HCT116 (cell line): Measurements from ENCODE around the gene CYP4A22.

Source experiments
- CEBPB ChIP-seq: IDR thresholded peaks from 2 replicates; pipeline ENCODE4 v1.6.1; 2012; ENCODE audit warnings: low read depth
- EGR1 ChIP-seq: IDR thresholded peaks from 2 replicates; pipeline ENCODE4 v1.6.1; 2012; ENCODE audit warnings: low read depth
- EZH2 ChIP-seq: fragments of 200-600 bp; sonication (generic); IDR thresholded peaks from 2 replicates; pipeline ENCODE4 v1.6.1; 2017; ENCODE audit warnings: antibody characterized with exemption, mixed run types
- JUND ChIP-seq: IDR thresholded peaks from 2 replicates; pipeline ENCODE4 v1.6.1; 2012
- POLR2A ChIP-seq: IDR thresholded peaks from 2 replicates; pipeline ENCODE4 v1.7.0; 2011; ENCODE audit warnings: borderline replicate concordance; ENCODE audit not compliant: insufficient read depth, insufficient read length; ENCODE audit errors: extremely low read depth
- POLR2AphosphoS5 ChIP-seq: IDR thresholded peaks from 2 replicates; pipeline ENCODE4 v1.6.1; 2011; ENCODE audit warnings: mild to moderate bottlenecking, low read depth, low read length, moderate library complexity
- RAD21 ChIP-seq: IDR thresholded peaks from 2 replicates; pipeline ENCODE4 v1.6.1; 2012; ENCODE audit warnings: low read depth, mild to moderate bottlenecking
- SP1 ChIP-seq: IDR thresholded peaks from 2 replicates; pipeline ENCODE4 v1.6.1; 2012; ENCODE audit warnings: low read depth
- YY1 ChIP-seq: IDR thresholded peaks from 2 replicates; pipeline ENCODE4 v1.6.1; 2011; ENCODE audit warnings: low read length, low read depth, moderate library complexity, mild to moderate bottlenecking; ENCODE audit not compliant: insufficient replicate concordance; ENCODE audit errors: extremely low read depth
- ZNF274 ChIP-seq: fragments of 200-500 bp; sonication (Bioruptor generic); IDR thresholded peaks from 2 replicates; pipeline ENCODE4 v1.6.1; 2014; ENCODE audit warnings: mild to moderate bottlenecking, low read depth, low read length, inconsistent platforms
- TF ChIP-seq, protein P1 (sequence below), 3 experiments: fragments of 200-600 bp in 1 of 3; sonication (generic) in 1 of 3; IDR thresholded peaks in 2 of 3; conservative IDR thresholded peaks in 1 of 3; 2 replicates each; pipeline ENCODE4 v1.5.1; 2012 to 2017; ENCODE audit warnings: low read depth in 2 of 3, low read length in 2 of 3, antibody characterized with exemption in 1 of 3, borderline replicate concordance in 1 of 3, control low read depth in 1 of 3, mild to moderate bottlenecking in 1 of 3, mixed read lengths in 1 of 3, mixed run types in 1 of 3, moderate library complexity in 1 of 3; ENCODE audit not compliant: insufficient read depth in 1 of 3
- TF ChIP-seq, protein P2 (sequence below): IDR thresholded peaks from 2 replicates; pipeline ENCODE4 v1.6.1; 2012
- TF ChIP-seq, protein P3 (sequence below): IDR thresholded peaks from 2 replicates; pipeline ENCODE4 v1.6.1; 2012; ENCODE audit warnings: low read depth
- TF ChIP-seq, protein P4 (sequence below): IDR thresholded peaks from 2 replicates; pipeline ENCODE4 v1.6.1; 2011; ENCODE audit warnings: mild to moderate bottlenecking, low read length, moderate library complexity; ENCODE audit not compliant: insufficient replicate concordance; ENCODE audit errors: extremely low read depth

DNA sequence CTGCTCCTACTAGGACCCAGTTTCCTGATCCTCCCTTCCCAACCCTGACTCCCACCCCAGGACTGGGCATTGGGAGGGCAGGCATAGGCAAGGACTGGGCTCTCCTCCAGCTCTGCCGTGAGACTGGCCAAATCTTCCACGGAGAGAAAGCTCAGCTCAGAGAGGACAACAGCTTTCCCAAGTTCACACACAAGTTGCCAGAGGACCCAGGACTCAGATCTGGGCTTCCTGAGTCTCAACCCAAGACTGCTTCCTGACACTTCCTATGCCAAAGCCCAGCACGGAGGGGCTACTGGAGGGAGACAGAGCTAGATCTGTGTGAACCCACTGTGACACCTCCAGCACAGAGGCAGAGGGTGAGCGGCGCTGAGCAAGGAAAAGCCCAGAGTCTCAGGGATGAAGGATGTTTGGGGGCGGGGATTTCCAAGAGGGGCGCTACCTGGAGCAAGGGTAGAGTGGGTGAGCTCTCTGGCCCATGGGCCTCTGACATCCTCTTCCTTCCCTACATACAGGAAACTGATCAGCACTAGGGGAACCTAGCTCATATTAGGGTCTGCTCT, 45.5 kb downstream of the CYP4A22 start:
- TF ChIP-seq POLR2A: no peak
- TF ChIP-seq CEBPB: no peak
- no peak for TF ChIP-seq EZH2
- TF ChIP-seq, protein P1, sequence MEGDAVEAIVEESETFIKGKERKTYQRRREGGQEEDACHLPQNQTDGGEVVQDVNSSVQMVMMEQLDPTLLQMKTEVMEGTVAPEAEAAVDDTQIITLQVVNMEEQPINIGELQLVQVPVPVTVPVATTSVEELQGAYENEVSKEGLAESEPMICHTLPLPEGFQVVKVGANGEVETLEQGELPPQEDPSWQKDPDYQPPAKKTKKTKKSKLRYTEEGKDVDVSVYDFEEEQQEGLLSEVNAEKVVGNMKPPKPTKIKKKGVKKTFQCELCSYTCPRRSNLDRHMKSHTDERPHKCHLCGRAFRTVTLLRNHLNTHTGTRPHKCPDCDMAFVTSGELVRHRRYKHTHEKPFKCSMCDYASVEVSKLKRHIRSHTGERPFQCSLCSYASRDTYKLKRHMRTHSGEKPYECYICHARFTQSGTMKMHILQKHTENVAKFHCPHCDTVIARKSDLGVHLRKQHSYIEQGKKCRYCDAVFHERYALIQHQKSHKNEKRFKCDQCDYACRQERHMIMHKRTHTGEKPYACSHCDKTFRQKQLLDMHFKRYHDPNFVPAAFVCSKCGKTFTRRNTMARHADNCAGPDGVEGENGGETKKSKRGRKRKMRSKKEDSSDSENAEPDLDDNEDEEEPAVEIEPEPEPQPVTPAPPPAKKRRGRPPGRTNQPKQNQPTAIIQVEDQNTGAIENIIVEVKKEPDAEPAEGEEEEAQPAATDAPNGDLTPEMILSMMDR (IDR thresholded peaks at IDR 0.05 in 2 of 3, conservative IDR thresholded peaks at IDR 0.05 in 1 of 3; ENCODE audit: borderline replicate concordance in 1 of 3, insufficient read depth in 1 of 3, low read depth in 2 of 3, low read length in 2 of 3): no peak
- TF ChIP-seq ZNF274: no peak
- no peak for TF ChIP-seq EGR1
- TF ChIP-seq SP1: no peak
- no peak for TF ChIP-seq POLR2AphosphoS5
- TF ChIP-seq, protein P2, sequence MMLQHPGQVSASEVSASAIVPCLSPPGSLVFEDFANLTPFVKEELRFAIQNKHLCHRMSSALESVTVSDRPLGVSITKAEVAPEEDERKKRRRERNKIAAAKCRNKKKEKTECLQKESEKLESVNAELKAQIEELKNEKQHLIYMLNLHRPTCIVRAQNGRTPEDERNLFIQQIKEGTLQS: no peak
- no peak for TF ChIP-seq YY1
- TF ChIP-seq, protein P3, sequence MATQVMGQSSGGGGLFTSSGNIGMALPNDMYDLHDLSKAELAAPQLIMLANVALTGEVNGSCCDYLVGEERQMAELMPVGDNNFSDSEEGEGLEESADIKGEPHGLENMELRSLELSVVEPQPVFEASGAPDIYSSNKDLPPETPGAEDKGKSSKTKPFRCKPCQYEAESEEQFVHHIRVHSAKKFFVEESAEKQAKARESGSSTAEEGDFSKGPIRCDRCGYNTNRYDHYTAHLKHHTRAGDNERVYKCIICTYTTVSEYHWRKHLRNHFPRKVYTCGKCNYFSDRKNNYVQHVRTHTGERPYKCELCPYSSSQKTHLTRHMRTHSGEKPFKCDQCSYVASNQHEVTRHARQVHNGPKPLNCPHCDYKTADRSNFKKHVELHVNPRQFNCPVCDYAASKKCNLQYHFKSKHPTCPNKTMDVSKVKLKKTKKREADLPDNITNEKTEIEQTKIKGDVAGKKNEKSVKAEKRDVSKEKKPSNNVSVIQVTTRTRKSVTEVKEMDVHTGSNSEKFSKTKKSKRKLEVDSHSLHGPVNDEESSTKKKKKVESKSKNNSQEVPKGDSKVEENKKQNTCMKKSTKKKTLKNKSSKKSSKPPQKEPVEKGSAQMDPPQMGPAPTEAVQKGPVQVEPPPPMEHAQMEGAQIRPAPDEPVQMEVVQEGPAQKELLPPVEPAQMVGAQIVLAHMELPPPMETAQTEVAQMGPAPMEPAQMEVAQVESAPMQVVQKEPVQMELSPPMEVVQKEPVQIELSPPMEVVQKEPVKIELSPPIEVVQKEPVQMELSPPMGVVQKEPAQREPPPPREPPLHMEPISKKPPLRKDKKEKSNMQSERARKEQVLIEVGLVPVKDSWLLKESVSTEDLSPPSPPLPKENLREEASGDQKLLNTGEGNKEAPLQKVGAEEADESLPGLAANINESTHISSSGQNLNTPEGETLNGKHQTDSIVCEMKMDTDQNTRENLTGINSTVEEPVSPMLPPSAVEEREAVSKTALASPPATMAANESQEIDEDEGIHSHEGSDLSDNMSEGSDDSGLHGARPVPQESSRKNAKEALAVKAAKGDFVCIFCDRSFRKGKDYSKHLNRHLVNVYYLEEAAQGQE: no peak
- TF ChIP-seq JUND: no peak
- TF ChIP-seq, protein P4, sequence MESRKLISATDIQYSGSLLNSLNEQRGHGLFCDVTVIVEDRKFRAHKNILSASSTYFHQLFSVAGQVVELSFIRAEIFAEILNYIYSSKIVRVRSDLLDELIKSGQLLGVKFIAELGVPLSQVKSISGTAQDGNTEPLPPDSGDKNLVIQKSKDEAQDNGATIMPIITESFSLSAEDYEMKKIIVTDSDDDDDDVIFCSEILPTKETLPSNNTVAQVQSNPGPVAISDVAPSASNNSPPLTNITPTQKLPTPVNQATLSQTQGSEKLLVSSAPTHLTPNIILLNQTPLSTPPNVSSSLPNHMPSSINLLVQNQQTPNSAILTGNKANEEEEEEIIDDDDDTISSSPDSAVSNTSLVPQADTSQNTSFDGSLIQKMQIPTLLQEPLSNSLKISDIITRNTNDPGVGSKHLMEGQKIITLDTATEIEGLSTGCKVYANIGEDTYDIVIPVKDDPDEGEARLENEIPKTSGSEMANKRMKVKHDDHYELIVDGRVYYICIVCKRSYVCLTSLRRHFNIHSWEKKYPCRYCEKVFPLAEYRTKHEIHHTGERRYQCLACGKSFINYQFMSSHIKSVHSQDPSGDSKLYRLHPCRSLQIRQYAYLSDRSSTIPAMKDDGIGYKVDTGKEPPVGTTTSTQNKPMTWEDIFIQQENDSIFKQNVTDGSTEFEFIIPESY: no peak
- TF ChIP-seq RAD21: no peak
